Heart left ventricle (tissue), 16 donors: ENCODE results near the gene ANLN. TPM values are rescaled to one million over a fixed set of nuclear protein-coding genes. Genes with fewer than 3 reads are reported as not detected.

Source experiments
- ATAC-seq, 4 donors: fragments of 200-7000 bp; cut with Tn5 transposase; one replicate each; pipeline ENCODE4 v1.9.1; 2020 to 2022; ENCODE audit warnings: moderate library complexity in 4 of 4, mild to moderate bottlenecking in 3 of 4, moderate number of reproducible peaks in 1 of 4
- DNase-seq, 5 donors: peaks; one replicate each; pipeline ENCODE4 v3.0.0-alpha.2; 2020
- H3K27ac ChIP-seq, 12 donors: fragments of 200-600 bp; sonication (generic) in 4 of 12; one replicate each; pipeline versions ENCODE4 v1.5.0 to v1.8.0; 2016 to 2022; ENCODE audit warnings: mild to moderate bottlenecking in 2 of 12
- H3K27me3 ChIP-seq, 9 donors: fragments of 200-600 bp; sonication (generic) in 2 of 9; one replicate each; pipeline versions ENCODE4 v1.5.1 to v1.8.0; 2016 to 2022; ENCODE audit warnings: mild to moderate bottlenecking in 3 of 9
- H3K36me3 ChIP-seq, 9 donors: fragments of 200-600 bp; sonication (generic) in 2 of 9; one replicate each; pipeline versions ENCODE4 v1.5.0 to v1.8.0; 2018 to 2022; ENCODE audit warnings: mild to moderate bottlenecking in 2 of 9
- H3K4me1 ChIP-seq, 12 donors: fragments of 200-600 bp; sonication (generic) in 4 of 12; one replicate each; pipeline versions ENCODE4 v1.5.0 to v1.8.0; 2016 to 2022; ENCODE audit warnings: mild to moderate bottlenecking in 3 of 12
- H3K4me3 ChIP-seq, 12 donors: fragments of 200-600 bp; sonication (generic) in 4 of 12; one replicate each; pipeline versions ENCODE4 v1.5.0 to v1.8.0; 2017 to 2022; ENCODE audit warnings: mild to moderate bottlenecking in 9 of 12, moderate library complexity in 4 of 12
- H3K9me3 ChIP-seq, 12 donors: fragments of 200-600 bp; sonication (generic) in 4 of 12; one replicate each; pipeline versions ENCODE4 v1.5.0 to v1.8.0; 2016 to 2022; ENCODE audit warnings: mild to moderate bottlenecking in 1 of 12
- CTCF ChIP-seq, 12 donors: fragments of 200-600 bp; sonication (generic) in 4 of 12; IDR thresholded peaks; one replicate each; pipeline versions ENCODE4 v1.5.0 to v1.8.0; 2018 to 2022; ENCODE audit warnings: antibody characterized with exemption in 12 of 12, mild to moderate bottlenecking in 5 of 12
- POLR2A ChIP-seq, 2 donors: fragments of 450-650 bp; IDR thresholded peaks; one replicate each; pipeline ENCODE4 v1.6.1; 2017; ENCODE audit warnings: antibody characterized with exemption in 2 of 2, mild to moderate bottlenecking in 2 of 2, moderate library complexity in 2 of 2
- WGBS, 4 donors: extraction: QIAGEN DNeasy Blood & Tissue Kit in 2 of 4; methylation state at CpG; one replicate each; pipeline versions ENCODE4 v1.1.5 to v1.1.7; 2013 to 2018; 5-methylcytosine and 5-hydroxymethylcytosine counted together
- intact Hi-C, 10 donors: fragments of 100-400 bp; cut with DNase I; formaldehyde crosslinking; loops; one replicate each; pipeline versions ENCODE4 v1.11.1 to v1.14.2; 2022
- polyA plus RNA-seq, 2 donors: library from polyadenylated mRNA; stranded (reverse); fragments of 200-250 nt; gene quantifications; one replicate each; pipeline ENCODE4 v1.2.3, GENCODE V29; 2013
- total RNA-seq, 9 donors: library from RNA; depleted of rRNA in 2 of 9; stranded (reverse); fragments of >200 nt in 2 of 9; fragmentation: NEBNext Ultra II Directional in 3 of 9; extraction: Animal tissue kit (Norgen Biotek cat#: 25700) in 3 of 9; gene quantifications; one replicate each; pipeline versions ENCODE4 v1.1.0 to v1.2.4, GENCODE V29; 2016 to 2023
- donor health status: ischemic (EF 13 %, LVEDD 7.1; RV severe dilation, severe dysfunction).
- donor health status: healthy with polysubstance abuse.
- donor health status: DM: no; HTN: yes; CAD: no.
- donor health status: DM: no; HTN: no; CAD: no.
- donor health status: ischemic (EF 25% LVEDD 6.9; RV normal size, moderate dysfunction).
- donor health status: ischemic (EF 25% LVEDD 5.7; RV mildly dilated, moderate dysfunction).
- donor health status: healthy.
- donor health status: DM: yes; HTN: yes; CAD: no.
- donor health status: ischemic (EF 35%, LVEDD 5.7; RV mildly dilated, moderate dysfunction).
- donor health status: nonischemic (EF 11% LVEDD 7.7; RV severe dilation, severe dysfunction).
- donor health status: DM: yes; HTN: yes; CAD: no.
- donor health status: PGD.
- donor health status: ischemic (EF 29% LVEDD 5.4; RV normal size, mild dysfunction).
- donor health status: nonischemic (EF 23%, LVEDD 6.1; RV moderate dilation, normal function).

Gene ANLN
- total and polyA plus RNA-seq, 11 donors, result 0.08 to 30.7 (median 1.5) TPM

DNA sequence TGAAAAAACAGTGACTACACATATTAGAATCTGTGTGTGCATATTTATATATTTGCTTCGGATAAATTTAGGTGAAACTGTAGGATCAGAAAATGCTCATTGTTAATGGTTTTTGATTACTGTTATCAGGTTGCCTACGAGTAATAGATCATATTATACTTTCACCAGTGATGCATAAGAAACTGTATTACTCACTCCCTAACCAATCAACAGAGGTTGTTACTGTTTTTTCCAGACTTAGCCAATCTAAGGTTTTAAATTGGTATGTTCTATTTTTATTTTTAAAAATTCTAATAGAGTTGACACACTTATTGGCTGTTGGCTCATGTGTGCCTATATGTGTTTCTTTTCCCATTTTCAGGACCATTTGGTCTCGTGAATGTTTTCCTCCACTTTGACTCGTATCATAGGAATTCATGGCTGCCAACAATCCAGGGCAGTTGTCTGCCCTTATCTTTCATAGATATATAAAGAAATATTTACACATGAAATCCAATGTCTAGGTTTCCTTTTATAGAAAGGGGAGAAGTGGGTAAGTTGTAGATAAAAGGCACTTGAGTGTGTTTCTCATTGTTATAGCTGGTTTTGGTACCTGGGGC, 59.2 kb downstream of the ANLN start:
- DNase-seq (no peak), ATAC-seq (no peak)
- TF ChIP-seq CTCF (IDR thresholded peaks at IDR 0.05) (no peak), POLR2A (IDR thresholded peaks at IDR 0.05) (no peak)
- Histone ChIP-seq H3K27me3 (no peaks in the 10 kb centered on the region), H3K27ac (no peak overlapping the region), H3K9me3 (peaks cover 0 to 3% (median 0%) of the 10 kb centered on the region in 12 donors), H3K4me1 (no peaks in the 10 kb centered on the region), H3K4me3 (no peak overlapping the region), H3K36me3 (peaks cover 0 to 20% (median 0%) of the 10 kb centered on the region in 9 donors)
- intact Hi-C loops, result no loop called here
- 73 to 82% (median 74%) methylated on average over 4 of the region's 4 CpGs for WGBS, 4 donors

DNA sequence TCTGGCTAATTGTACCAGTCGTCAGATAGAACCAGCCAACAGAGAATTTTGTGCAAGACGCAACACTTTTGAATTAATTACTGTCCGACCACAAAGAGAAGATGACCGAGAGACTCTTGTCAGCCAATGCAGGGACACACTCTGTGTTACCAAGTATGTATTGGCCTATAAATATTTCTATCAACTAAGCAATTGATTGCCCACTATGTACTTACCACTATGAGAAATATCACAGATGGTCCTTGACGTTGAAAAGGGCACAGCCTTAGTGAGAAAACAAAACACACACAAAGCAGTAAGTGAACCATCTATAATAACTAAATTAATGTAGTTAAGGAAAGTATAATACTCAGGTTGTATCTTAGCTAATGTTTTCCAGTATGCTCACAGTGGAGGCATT, 60.0 kb downstream of the ANLN start:
- Histone ChIP-seq H3K27me3 (no peaks in the 10 kb centered on the region), H3K4me3 (no peak overlapping the region), H3K27ac (no peak overlapping the region), H3K9me3 (peaks cover 0 to 3% (median 0%) of the 10 kb centered on the region in 12 donors), H3K4me1 (no peaks in the 10 kb centered on the region), H3K36me3 (peaks cover 0 to 20% (median 0%) of the 10 kb centered on the region in 9 donors)
- intact Hi-C loops, result no loop called here
- TF ChIP-seq POLR2A (IDR thresholded peaks at IDR 0.05), result no peak
- TF ChIP-seq CTCF (IDR thresholded peaks at IDR 0.05), result no peak
- 89 to 91% (median 91%) methylated on average over 5 of the region's 5 CpGs for WGBS, 4 donors
- no peak for ATAC-seq
- DNase-seq, result no peak

DNA sequence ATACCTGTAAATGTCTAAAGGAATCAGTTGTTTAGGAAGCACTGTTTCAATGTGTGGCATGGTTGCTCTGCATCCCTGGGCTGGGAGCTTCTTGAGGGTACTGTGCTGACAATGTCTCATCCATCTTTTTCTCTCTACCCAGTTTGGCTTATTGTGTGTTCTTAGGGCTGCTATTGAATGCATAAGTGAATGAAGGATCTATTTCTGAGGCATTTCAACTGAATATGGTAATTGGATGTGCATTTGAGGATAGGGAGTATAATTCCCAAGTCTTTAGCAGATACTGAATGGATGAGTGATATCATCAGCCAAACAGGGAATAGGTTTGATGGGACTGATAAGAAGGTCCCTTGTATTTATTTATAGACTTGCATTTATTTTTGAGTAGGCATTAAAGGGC, 64.1 kb downstream of the ANLN start:
- Histone ChIP-seq H3K27ac (no peak overlapping the region), H3K27me3 (no peaks in the 10 kb centered on the region), H3K4me3 (no peak overlapping the region), H3K4me1 (no peaks in the 10 kb centered on the region), H3K9me3 (no peaks in the 10 kb centered on the region), H3K36me3 (peaks cover 0 to 20% (median 0%) of the 10 kb centered on the region in 9 donors)
- TF ChIP-seq CTCF (IDR thresholded peaks at IDR 0.05) (no peak), POLR2A (IDR thresholded peaks at IDR 0.05) (no peak)
- no peak for DNase-seq
- no peak for ATAC-seq
- intact Hi-C loops, result no loop called here

DNA sequence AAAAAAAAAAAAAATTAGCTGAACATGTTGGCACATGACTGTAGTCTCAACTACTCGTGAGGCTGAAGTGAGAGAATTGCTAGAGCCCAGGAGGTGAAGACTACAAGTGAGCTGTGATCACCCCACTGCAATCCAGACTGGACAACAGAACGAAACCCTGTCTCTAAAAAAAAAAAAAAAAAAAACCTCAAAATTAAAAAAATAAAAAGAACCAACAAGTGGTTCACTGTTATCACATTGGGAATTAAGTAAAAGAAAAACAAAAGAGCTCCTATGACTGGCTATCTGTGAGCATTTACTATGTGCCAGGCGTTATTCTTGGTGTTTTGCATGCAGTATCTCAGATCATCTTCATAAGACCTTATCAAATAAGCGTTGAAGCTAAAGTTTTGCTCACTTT, 66.0 kb downstream of the ANLN start:
- intact Hi-C loops, result no loop called here
- H3K36me3 ChIP-seq, result peaks cover 0 to 20% (median 0%) of the 10 kb centered on the region in 9 donors
- TF ChIP-seq CTCF (IDR thresholded peaks at IDR 0.05) (no peak), POLR2A (IDR thresholded peaks at IDR 0.05) (no peak)
- no peaks in the 10 kb centered on the region for H3K4me1 ChIP-seq
- DNase-seq, result no peak
- no peak overlapping the region for H3K27ac ChIP-seq
- H3K9me3 ChIP-seq, result no peaks in the 10 kb centered on the region
- no peaks in the 10 kb centered on the region for H3K27me3 ChIP-seq
- WGBS, 4 donors, result 92 to 96% (median 94%) methylated on average over 4 of the region's 4 CpGs
- ATAC-seq, result no peak
- no peak overlapping the region for H3K4me3 ChIP-seq
